ENCODE measurements around the gene NOS1AP. TPM values are rescaled to one million over a fixed set of nuclear protein-coding genes. Genes with fewer than 3 reads are reported as not detected.

Gene NOS1AP
- total RNA-seq, 1 experiment from 2014 or later, result 5.3 TPM

- Histone ChIP-seq H3K4me2 (ENCODE audit: low read length) (no peak overlapping the region), H3K9me3 (ENCODE audit: control insufficient read depth in 1 of 2, insufficient read depth in 1 of 2, low read depth in 1 of 2, low read length in 2 of 2) (no peaks in the 10 kb centered on the region), H3K27me3 (ENCODE audit: insufficient read depth, low read length) (no peaks in the 10 kb centered on the region), H4K20me1 (ENCODE audit: insufficient read depth) (no peaks in the 10 kb centered on the region), H3K9me2 (ENCODE audit: insufficient read depth) (no peaks in the 10 kb centered on the region), H3K36me3 (ENCODE audit: control insufficient read depth in 1 of 2, insufficient read depth in 2 of 2, low read length in 2 of 2) (no peaks in the 10 kb centered on the region), H3K9ac (ENCODE audit: low read length) (no peak overlapping the region), H3K4me3 (replicated peaks in 1 of 2; ENCODE audit: low read depth in 1 of 2, low read length in 2 of 2) (no peak overlapping the region), H3K27ac (ENCODE audit: low read depth, low read length) (no peak overlapping the region), H3K4me1 (ENCODE audit: control insufficient read depth in 1 of 2, insufficient read depth in 2 of 2, low read length in 2 of 2) (peaks cover 24 to 25% of the 10 kb centered on the region in 2 experiments), H3K79me2 (ENCODE audit: insufficient read depth, low read length) (no peaks in the 10 kb centered on the region), H2AFZ (ENCODE audit: low read depth, low read length, poor library complexity, severe bottlenecking) (no peak overlapping the region)
- BruUV-seq (replicated peaks), result no TSS peak
- DNase-seq (ENCODE audit: low read depth, low spot score) (no peak), ATAC-seq (no peak)
- POLR2A ChIA-PET, result no interaction called here
- intact Hi-C loops (cut with micrococcal nuclease), result no loop called here
- CTCF ChIA-PET, result no interaction called here
- TF ChIP-seq CEBPB (IDR thresholded peaks at IDR 0.05; ENCODE audit: low read depth), result no peak
- no peak for TF ChIP-seq TCF7L2 (IDR thresholded peaks at IDR 0.05; ENCODE audit: borderline replicate concordance, extremely low read depth, insufficient read depth, insufficient read length)
- TF ChIP-seq JUND (IDR thresholded peaks at IDR 0.05), result no peak
- TF ChIP-seq CTCF (IDR thresholded peaks at IDR 0.05 in 2 of 3, conservative IDR thresholded peaks at IDR 0.05 in 1 of 3; ENCODE audit: borderline replicate concordance in 1 of 3, insufficient read depth in 1 of 3, low read depth in 2 of 3, low read length in 2 of 3), result no peak
- no peak for TF ChIP-seq POLR2A (IDR thresholded peaks at IDR 0.05; ENCODE audit: borderline replicate concordance, extremely low read depth, insufficient read depth, insufficient read length)
- RAD21 ChIA-PET (ENCODE audit: low non-redundant PET in 1 of 2, low total read pairs in 2 of 2, uncharacterized antibody in 2 of 2, unreplicated experiment in 2 of 2), result no interaction called here
Measured at GRCh38 chr1:162193221-162193620, 123.7 kb downstream of the NOS1AP start.

- no peaks in the 10 kb centered on the region for H3K79me2 ChIP-seq (ENCODE audit: insufficient read depth, low read length)
- CTCF ChIA-PET, result no interaction called here
- POLR2A ChIA-PET, result no interaction called here
Measured at GRCh38 chr1:162193815-162194214, 124.3 kb downstream of the NOS1AP start.

More at GRCh38 chr1:162193815-162194214, 124.3 kb downstream of the NOS1AP start:
- TF ChIP-seq JUND (IDR thresholded peaks at IDR 0.05), result no peak
- Histone ChIP-seq H3K9me2 (ENCODE audit: insufficient read depth) (no peaks in the 10 kb centered on the region), H3K4me2 (ENCODE audit: low read length) (no peak overlapping the region), H3K27ac (ENCODE audit: low read depth, low read length) (no peak overlapping the region), H2AFZ (ENCODE audit: low read depth, low read length, poor library complexity, severe bottlenecking) (no peak overlapping the region), H3K4me1 (ENCODE audit: control insufficient read depth in 1 of 2, insufficient read depth in 2 of 2, low read length in 2 of 2) (peaks cover 24 to 25% of the 10 kb centered on the region in 2 experiments), H3K27me3 (ENCODE audit: insufficient read depth, low read length) (no peaks in the 10 kb centered on the region), H3K36me3 (ENCODE audit: control insufficient read depth in 1 of 2, insufficient read depth in 2 of 2, low read length in 2 of 2) (no peaks in the 10 kb centered on the region), H3K4me3 (replicated peaks in 1 of 2; ENCODE audit: low read depth in 1 of 2, low read length in 2 of 2) (no peak overlapping the region), H3K9ac (ENCODE audit: low read length) (no peak overlapping the region), H4K20me1 (ENCODE audit: insufficient read depth) (no peaks in the 10 kb centered on the region), H3K9me3 (ENCODE audit: control insufficient read depth in 1 of 2, insufficient read depth in 1 of 2, low read depth in 1 of 2, low read length in 2 of 2) (no peaks in the 10 kb centered on the region)
- no peak for ATAC-seq
- no TSS peak for BruUV-seq (replicated peaks)
- RAD21 ChIA-PET (ENCODE audit: low non-redundant PET in 1 of 2, low total read pairs in 2 of 2, uncharacterized antibody in 2 of 2, unreplicated experiment in 2 of 2), result no interaction called here
- intact Hi-C loops (cut with micrococcal nuclease), result no loop called here
- DNase-seq (ENCODE audit: low read depth, low spot score), result no peak
